NCI-H2227 (cell line): ENCODE measurements around the gene MATK.
A peak's percentile ranks its signal among the peaks of the same experiment; 100 is the strongest.
"Not testable (repeated sequence)": the region's sequence is repeated elsewhere in the genome, so short reads cannot be mapped to it uniquely, and the experiment has no call there.

Experiments used
- DNase-seq: peaks from one replicate; lab custom pipeline; 2025; ENCODE audit not compliant: unreplicated experiment; lab: John Stamatoyannopoulos, UW

The MATK gene

GRCh38 chr19:3771906-3772455 is 14.2 kb downstream of the MATK start, which contains the start of gene RAX2:
TSS of gene RAX2 (minus strand) at chr19:3772228. CDS start at chr19:3771742, 486 bp downstream.
- DNase-seq, result no peak

DNA sequence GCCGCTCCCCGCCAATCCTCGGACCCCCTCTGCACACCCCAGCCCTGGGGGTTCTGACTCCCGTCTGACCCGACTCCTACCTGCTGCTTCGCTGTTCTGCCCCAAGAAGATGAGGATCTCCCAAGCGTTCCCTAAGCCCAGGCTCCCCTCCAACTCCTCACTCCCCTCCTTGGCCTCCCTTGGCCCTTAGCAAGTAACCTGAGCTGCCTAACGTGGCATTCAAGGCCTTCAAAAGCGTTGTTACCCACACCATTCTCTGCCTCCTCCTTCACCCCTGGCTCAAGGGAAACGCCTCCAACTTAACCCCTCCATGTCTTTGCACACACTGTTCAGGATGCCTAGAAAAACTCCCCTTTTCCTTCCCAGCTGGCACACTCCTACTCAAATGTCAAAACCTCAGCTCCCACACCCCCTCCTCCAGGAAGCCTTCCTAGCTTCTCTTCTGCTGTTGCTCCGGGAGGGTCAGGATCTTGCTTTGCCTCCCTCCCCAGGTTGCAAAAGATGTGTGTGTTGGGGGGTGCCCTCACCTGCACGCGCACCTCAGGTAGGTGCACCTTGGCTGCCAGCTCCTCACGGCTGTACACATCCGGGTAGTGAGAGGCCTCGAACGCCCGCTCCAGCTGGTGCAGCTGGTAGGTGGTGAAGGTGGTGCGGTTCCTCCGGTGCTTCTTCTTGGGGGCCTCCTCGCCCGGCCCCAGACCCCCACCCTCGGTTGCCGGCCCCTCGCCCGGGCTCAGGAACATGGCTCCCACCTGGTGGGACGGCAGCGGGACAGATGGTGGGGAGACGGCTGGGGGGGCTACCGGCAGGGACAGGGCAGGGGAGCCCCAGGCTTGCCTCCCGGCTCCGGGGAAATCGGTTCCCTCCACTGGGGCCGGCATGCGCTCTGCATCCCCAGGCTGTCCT is 14.9 kb downstream of the MATK start:
- DNase-seq, result no peak

- no peak for DNase-seq
These were observed 15.8 kb downstream of the MATK start for GRCh38 chr19:3770136-3770999.

DNA sequence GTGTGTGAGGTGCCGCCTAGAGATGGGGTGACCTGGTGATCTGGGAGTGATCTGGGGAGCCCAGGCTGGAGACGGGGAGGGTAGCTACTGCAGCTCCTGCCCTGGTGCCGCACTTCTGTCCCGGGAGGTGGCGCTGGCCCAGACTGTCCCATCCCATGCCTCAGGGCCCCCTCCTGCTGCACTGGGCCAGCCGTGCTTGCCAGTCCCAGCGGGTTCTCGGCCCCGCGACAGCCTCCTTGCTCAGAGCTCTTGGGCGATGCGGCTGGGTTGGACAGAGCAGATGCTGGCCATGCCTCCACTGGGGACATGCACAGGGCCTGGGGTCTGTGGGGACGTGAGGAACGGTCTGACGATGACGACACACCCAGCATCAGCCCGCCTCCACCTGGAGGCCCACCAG is 16.7 kb downstream of the MATK start:
- no peak for DNase-seq

DNA sequence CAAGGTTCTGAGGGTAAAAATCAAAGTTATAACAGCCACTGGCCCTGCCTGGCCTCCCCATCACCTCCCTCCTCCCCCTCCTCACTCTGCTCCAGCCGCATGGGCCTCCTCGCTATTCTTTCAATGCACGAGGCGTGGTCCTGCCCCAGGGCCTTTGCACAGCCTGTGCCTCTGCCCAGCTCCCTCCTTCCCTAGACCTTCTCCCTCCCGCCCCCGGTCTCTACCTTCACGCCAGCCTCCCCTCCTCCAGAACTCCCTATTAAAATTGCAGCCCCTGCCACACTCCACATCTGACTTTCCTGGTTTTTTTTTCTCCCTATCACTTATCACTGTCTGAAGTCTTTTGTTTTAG is 17.5 kb downstream of the MATK start:
- no peak for DNase-seq

- no peak for DNase-seq
These were observed 18.0 kb downstream of the MATK start for GRCh38 chr19:3768015-3768747.

DNA sequence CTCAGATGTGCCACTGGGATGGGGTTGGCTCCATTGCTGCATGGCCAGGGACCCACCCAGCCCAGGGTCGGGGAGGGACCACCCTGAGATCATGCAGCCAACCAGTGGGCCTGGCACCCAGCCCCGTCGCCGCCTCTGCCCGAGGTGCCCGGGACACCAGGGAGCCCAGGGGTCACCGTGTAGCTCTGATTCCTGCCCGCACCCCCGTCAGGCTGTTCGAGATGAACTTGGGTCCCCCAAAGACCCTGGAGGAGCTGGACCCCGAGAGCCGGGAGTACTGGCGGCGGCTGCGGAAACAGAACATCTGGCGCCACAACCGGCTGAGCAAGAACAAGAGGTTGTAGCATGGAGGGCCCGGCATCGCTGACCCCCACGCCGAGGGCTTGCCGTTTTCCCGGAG is 19.1 kb downstream of the MATK start:
- DNase-seq, result no peak

GRCh38 chr19:3766520-3766919 is 19.7 kb downstream of the MATK start:
- no peak for DNase-seq

DNA sequence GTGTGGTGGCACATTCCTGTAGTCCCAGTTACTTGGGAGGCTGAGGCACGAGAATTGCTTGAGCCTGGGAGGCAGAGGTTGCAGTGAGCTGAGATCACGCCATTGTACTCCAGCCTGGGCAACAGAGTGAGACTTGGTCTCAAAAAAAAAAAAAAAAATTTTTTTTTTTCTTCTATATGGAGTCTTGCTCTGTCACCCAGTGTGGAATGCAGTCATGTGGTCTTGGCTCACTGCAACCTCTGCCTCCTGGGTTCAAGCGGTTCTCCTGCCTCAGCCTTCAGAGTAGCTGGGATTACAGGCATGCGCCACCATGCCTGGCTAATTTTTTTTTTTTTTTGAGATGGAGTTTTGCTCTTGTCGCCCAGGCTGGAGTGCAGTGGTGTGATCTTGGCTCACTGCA is 20.4 kb downstream of the MATK start:
- not testable (repeated sequence) for DNase-seq

DNA sequence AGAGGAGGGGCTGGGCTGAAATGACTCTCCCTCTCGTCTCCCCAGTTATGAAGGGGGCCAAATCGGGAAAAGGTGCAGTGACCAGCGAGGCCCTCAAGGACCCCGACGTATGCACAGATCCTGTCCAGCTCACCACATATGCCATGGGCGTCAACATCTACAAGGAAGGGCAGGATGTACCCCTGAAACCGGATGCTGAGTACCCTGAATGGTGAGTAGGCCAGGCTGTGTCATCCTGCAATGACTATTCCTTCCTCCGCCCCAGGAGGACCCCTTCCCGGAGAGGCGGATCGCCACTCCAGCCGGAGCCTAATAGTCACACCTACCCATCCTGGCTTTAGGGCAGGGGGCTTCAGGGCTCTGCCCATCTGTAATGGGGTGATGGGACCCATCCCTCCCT is 21.1 kb downstream of the MATK start:
- DNase-seq, result no peak

DNA sequence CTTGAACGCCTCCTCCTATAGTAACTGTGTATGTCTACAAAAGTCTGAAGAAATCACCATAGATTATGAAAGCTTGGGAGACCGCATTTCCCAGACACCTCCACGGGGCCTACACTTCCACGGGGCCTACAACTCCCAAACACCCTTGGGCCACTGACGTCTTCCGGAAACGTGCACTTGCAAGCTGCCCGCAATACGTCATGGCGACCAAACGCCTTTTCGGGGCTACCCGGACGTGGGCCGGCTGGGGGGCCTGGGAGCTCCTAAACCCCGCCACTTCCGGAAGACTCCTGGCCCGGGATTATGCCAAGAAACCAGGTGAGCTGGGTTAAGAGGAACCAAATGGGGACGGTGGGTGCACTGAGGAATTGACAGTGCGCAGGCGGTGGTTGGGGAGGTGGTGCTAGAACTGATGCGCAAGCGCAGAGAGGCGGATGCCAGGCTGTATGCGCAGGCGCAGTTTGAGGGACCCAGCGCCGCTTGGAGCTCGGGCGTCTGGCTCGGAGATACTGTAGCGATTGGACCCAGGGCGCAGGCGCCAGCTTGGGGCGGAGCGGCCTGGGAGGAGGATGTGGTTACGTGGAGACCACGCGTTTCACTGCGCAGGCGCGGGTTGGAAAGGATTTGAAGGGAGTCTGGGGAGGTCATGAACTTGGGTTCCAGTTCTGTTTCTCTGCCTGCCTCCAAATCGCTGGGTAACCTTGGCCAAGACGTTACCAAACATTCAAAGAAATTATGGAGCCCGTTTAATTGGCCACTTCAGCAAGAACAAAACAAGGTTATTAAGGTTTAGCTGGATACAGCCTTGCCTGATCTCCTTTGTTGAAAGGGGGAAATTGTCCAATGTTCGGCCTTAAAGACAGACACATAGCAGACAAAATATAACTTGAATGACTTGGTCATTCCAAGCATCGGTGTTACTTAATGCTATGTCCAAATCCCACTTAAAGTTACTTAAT is 23.4 kb downstream of the MATK start, which contains the start of gene MRPL54:
Gene MRPL54 (plus strand): TSS at position 182 of the 959 bp plus-strand sequence. CDS start 19 bp downstream, at position 201.
- DNase-seq, result peak; percentile 98

DNA sequence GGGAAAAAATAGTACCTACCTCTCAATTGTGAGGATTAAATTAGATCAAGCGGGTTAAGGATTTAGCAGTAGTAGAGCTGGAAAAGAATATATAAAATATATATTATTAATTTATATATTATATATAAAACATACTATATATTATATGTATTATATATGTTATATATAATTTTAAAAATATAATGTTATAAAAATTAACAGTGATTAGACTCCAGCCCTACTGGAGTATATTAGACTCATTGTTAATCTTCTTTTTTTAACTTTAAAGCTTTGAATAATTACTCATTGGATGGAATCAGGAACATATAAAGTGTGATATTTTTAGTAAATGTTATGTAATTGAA is 24.1 kb downstream of the MATK start:
- no peak for DNase-seq

DNA sequence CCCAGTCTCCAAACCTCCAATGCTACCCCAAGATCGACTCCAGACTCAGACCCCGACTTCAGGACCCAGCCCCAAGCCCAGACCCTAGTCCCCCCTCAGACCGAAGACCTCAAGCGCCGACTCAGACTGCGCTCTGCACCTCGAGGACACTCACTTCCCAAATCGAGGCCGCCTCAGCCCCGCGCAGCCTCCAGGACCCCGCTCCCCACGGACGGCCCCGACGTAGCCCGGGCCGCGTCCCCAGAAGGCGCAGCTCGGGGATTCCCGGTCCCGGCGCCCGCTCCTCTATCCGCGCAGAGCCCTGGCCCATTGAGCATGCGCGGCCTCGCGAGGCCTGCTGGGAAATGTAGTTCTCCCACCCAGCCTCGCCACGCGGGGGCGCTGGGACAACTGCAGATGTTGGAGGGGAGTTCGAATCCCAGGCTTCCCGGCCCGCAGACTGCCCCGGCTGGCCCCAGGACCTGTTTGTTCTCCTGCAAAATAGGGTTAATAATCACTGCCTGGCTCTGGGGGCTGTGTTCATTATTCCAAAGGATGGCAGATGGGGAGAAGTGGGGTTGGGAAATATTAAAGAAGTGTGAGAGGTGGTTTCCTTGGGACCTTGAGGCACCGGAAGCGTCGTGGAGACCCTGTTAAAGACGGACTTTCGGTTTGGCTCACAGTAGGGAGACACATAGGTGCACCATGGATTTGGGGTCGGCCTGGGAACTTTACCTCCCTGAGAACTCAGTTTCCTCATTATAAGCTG is 24.6 kb downstream of the MATK start, which contains the start of gene APBA3:
Gene APBA3 (minus strand): TSS at position 311 of the 748 bp plus-strand sequence. CDS start 1,428 bp downstream, outside the sequence.
- DNase-seq, result peak; percentile 92

- DNase-seq, result no peak
These were observed 25.3 kb downstream of the MATK start for GRCh38 chr19:3760871-3761361.

DNA sequence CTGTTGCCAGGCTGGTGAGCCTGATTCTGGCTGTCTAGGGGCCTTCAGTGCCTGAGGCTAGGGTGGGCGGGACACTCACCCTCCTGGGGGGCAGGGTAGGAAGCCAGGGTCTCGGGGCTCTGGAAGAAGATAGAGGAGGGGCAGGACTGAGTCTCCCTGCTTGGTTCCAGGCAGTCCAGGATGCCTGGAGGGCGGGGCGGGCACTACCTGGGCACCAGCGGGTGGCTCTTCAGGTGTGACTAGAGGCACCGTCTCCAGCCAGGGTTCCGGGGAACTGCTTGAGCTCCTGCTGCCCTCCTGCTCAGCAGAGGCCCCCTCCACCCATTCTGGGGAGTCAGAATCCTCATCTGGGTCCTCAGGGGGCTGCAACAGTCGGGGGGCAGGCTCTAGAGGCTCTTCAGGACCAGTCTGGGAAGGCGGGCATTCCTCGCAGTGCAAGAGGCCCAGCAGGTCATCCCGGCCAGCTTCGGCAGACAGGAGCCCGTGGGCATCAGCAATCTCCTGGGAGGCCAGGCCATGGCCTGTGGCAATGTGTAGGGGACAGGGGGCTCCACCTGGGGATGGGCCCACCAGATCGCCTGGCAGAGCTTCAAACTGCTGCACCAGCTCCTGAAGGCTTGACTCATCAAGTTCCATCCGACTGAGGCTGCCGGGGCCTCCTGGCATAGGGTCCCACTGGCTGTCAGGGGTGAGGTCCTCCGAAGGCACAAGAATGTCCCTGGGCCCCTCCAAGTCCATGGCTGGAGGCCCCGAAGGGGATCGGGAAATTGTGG is 26.5 kb downstream of the MATK start:
- DNase-seq, result no peak

DNA sequence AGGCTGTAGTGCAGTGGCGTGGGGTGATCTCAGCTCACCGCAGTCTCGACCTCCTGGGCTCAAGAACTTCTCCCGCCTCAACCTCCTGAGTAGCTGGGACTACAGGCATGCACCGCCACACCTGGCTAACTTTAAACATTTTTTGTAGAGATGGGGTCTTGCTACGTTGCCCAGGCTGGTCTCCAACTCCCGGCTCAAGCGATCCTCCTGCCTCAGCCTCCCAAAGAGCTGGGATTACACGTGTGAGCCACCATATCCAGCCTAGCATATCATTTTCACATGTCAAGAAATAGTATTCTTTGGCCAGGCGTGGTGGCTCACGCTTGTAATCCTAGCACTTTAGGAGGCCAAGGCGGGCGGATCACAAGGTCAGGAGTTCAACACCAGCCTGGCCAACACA is 27.9 kb downstream of the MATK start:
- DNase-seq, result not testable (repeated sequence)

GRCh38 chr19:3757705-3758104 is 28.5 kb downstream of the MATK start:
- not testable (repeated sequence) for DNase-seq
